ENCODE data around the gene HERC6.

- no peak for TF ChIP-seq ZNF138 (CRISPR knock-in tag; conservative IDR thresholded peaks at IDR 0.05)
- no peak for TF ChIP-seq CREM (CRISPR knock-in tag; IDR thresholded peaks at IDR 0.05)
- no peak for TF ChIP-seq CTCF (IDR thresholded peaks at IDR 0.05)
- TF ChIP-seq ATF2 (CRISPR knock-in tag; IDR thresholded peaks at IDR 0.05; ENCODE audit: borderline replicate concordance, low read depth) = no peak
- TF ChIP-seq MAX (CRISPR knock-in tag; IDR thresholded peaks at IDR 0.05) = no peak
- TF ChIP-seq ZNF232 (CRISPR knock-in tag; IDR thresholded peaks at IDR 0.05) = no peak
- no peak for TF ChIP-seq ETV6 (CRISPR knock-in tag; IDR thresholded peaks at IDR 0.05)
- TF ChIP-seq ZNF263 (CRISPR knock-in tag; IDR thresholded peaks at IDR 0.05; ENCODE audit: low read depth) = no peak
- no peak for TF ChIP-seq FOXJ3 (CRISPR knock-in tag; IDR thresholded peaks at IDR 0.05; ENCODE audit: borderline replicate concordance)
- no peak for TF ChIP-seq NFE2L1 (CRISPR knock-in tag; IDR thresholded peaks at IDR 0.05)
- no peak for TF ChIP-seq USF2 (CRISPR knock-in tag; IDR thresholded peaks at IDR 0.05)
Observed at GRCh38 chr4:88414755-88415154, 36.1 kb downstream of the HERC6 start.
